OCI-M2 (cell line): ENCODE results near the gene RAB7A.

Experiments
- DNase-seq: peaks from one replicate; lab custom pipeline; 2025; ENCODE audit not compliant: unreplicated experiment; lab: John Stamatoyannopoulos, UW

RAB7A gene

GRCh38 chr3:128848936-128849335, 123.0 kb downstream of the RAB7A start:
- DNase-seq, result no peak

- DNase-seq, result no peak
Measured at GRCh38 chr3:128849911-128850455, 124.0 kb downstream of the RAB7A start.

DNA sequence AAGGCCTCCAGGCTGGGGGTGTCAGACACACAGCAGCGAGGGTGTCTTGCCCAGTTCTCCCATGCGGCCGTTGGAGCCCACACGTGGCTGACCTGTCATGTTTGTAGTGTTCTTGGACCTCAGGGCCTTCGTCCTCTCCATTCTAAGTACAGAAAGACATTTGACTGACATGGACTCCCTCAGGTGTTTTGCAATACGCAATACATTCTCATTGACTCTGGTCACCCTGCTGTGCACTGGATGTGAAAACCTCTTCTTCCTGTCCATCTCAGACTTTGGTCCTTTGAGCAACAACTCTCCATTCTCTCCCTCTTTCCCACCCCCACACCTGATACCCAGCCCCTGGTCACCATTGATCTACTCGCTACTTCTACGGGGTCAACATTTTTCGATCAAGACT, 124.6 kb downstream of the RAB7A start:
- no peak for DNase-seq

DNA sequence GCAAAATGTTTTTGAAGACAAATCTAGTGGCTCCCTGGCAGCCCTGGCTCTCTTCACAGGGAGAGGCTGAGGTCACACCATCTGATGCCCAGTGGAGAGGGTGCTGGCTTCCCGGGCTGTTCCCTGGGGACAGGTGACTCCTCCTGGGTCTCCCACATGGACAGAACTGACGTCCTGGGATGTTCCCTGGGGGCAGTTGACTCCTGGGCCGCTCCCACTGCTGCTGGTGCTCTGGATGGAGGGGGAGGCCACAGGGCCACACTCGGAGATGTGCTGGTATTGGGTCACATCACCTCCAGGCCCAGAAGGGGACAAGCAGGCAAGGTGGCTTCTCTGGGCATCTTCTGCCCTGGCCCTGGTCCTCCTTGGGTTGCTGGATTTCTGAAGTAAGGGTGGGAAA, 125.6 kb downstream of the RAB7A start:
- DNase-seq, result no peak

DNA sequence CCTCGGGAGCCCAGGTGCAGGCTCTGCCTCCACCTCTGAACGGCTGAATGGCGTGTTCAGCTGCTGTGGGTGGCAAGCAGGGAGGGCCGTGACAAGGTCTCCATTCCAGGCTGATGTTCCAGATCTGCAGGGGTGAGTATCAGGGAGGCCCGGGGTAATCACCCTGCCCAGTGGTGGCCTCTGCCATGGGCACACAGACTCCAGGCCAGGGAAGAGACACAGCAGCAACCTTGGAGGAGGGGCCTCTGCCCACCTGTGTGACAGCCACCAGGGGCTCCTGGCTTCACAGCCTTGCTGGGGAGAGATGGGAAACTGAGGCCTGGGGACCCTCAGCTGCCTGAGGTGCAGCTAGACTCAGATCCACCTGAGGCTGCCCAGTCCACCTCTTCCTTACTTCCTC, 127.8 kb downstream of the RAB7A start:
- no peak for DNase-seq

DNA sequence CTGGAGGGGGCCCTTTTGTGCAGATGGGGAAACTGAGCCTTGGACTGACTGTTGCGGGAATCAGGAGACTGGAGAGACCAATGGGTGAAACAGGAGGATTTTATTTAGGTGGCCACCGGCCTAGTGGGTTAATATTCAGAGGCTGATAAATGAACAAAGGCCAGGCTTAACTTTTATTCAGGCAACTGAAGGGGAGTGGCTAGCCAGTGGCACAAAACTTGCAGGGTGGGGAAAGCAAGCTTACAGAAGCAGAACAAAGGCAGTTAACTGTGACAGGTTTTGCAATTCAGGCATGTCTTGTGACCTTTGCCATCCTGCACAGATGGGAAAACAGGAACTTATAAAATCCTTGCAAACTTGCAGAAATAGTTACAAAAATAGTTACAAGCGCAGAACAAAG, 128.5 kb downstream of the RAB7A start:
- no peak for DNase-seq

GRCh38 chr3:128855569-128855968, 129.6 kb downstream of the RAB7A start:
- no peak for DNase-seq

GRCh38 chr3:128858167-128858566, 132.2 kb downstream of the RAB7A start:
- DNase-seq, result no peak

GRCh38 chr3:128859630-128860029, 133.6 kb downstream of the RAB7A start:
- no peak for DNase-seq

GRCh38 chr3:128861491-128861890, 135.5 kb downstream of the RAB7A start:
- no peak for DNase-seq

GRCh38 chr3:128863560-128863959, 137.6 kb downstream of the RAB7A start:
- no peak for DNase-seq
